HG02938 (cell line): ENCODE data around the gene ZNF33A.
"Not testable (repeated sequence)": the region's sequence is repeated elsewhere in the genome, so short reads cannot be mapped to it uniquely, and the experiment has no call there.

Experiments used
- ATAC-seq: cut with Tn5 transposase; IDR thresholded peaks from one replicate; pipeline ENCODE4 v1.9.1; 2021; ENCODE audit warnings: mild to moderate bottlenecking, moderate library complexity; ENCODE audit not compliant: unreplicated experiment

The ZNF33A gene

DNA sequence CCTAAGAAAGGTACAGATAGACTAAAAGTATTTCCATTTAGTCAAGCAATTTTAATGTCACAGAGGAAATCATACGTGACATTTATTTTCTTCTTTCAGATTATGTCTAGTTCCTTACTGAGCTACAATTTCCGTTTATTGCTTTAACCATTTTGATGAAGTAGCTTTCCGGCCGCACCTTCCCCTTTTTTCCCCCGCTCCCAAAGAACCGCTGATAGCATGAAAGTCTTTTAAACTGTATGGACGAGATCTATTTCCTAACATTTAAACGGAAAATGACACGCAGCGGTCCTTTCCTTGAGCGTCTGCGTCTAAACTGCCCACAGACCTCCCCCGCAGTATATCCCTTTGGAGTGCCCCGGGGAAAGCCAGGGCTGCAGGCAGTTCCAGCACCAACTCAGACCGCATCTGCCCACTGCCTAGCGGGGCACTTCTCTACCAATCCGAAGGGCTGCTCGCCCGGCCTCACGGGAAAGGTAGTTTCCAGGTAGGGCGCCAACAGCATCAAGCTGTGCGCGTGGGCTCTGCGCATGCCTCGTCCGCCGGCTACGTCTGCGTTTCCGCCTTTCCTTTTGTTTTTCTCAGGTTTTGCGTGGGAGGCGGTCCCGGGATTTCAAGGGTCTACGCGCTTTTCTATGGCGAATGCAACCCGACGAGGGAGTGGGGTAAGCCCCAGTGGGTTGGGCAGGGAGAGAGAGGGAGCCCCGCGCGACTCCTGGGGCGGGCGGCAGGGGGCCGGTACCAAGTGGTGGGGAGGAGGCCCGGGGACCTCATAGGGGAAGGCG lies at the start of gene ZNF33A:
TSS of gene ZNF33A (plus strand) at position 557 of the 785 bp plus-strand sequence. CDS start 1,667 bp downstream, outside the sequence.
- ATAC-seq = peak; percentile 80

GRCh38 chr10:37965006-37965405 lies 45.5 kb upstream of the ZNF33A start:
- no peak for ATAC-seq

DNA sequence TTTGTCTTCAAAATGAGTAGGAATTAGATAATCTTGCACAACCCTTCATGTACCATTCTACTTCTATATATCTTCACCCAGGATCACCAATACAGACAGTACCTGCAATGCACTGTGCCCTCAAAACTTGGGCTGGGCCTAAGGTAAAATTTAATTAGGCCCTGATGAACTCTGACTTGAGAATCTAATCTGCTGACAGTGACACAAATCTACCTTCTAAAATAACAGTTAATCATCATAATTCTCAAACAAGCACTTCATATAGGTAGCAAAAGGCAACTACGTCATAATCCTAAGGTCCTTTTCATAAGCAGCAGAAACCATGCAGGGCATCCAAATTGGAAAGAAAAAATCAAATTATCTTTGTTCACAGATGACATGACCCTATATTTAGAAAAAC lies 38.1 kb upstream of the ZNF33A start:
- ATAC-seq = no peak

GRCh38 chr10:37975401-37975991 lies 35.0 kb upstream of the ZNF33A start:
- ATAC-seq = no peak

DNA sequence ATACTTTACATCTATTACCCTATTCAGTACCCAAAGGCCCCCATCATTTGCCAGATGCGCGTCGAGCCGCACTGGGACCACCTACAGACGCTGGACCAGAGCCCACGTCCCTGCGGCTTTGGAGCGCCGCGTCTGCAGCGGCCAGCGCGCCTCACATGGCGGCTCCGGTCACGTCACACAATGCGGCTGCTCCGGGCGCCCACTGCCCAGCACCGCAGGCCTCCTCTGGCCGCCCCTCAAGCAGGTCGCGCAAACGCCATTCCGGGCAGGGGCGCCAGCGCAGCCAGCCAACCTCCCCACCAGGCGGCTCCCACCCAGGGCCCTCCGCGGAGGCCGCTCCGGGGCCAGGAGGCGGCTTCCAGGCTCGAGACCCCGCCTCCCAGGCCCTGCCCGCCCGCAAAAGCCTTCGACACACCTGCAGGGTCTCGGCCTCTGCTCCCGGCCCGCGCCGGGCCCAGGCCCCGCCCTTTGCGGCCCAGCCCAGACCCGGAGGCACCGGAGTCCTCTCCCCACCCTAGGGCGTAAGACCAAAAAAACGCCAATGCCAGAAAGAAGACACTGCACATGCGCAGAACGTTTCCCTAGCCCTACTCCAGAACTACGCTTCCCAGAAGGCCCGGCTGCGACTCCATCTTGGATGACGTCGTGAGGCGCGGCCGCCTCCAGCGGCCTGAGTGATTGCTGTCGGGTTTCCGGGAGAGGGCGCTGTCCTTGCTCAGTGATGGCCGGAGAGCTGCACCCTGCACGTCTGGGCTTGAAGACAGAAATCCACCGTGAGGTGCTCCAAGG lies 34.2 kb upstream of the ZNF33A start, which contains the start of gene ZNF25:
TSS of gene ZNF25 (minus strand) at position 557 of the 789 bp plus-strand sequence. CDS start 4,925 bp downstream, outside the sequence.
- ATAC-seq = peak; percentile 95

GRCh38 chr10:37976880-37977203 lies 33.6 kb upstream of the ZNF33A start:
- ATAC-seq = no peak

- no peak for ATAC-seq
Measured at GRCh38 chr10:37991655-37992054, 18.8 kb upstream of the ZNF33A start.

DNA sequence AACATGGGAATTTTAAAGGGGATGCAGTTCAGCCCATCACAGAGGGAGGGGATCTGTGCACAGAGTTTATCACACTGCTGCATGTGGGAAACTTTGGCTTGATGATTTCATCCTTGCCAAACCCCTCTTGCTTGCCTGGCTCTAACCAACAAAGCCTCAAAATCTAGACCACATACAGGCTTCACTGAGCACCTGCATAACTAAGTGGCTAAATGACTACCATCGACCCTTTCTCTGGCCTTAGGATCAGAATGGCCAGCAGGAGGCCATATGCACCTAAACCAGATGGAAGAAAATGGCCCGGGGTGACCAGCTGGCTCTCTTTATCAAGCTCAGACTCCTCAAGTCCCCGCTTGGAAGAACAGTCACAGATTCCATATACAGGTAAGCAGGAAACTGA lies 18.4 kb upstream of the ZNF33A start:
- no peak for ATAC-seq

DNA sequence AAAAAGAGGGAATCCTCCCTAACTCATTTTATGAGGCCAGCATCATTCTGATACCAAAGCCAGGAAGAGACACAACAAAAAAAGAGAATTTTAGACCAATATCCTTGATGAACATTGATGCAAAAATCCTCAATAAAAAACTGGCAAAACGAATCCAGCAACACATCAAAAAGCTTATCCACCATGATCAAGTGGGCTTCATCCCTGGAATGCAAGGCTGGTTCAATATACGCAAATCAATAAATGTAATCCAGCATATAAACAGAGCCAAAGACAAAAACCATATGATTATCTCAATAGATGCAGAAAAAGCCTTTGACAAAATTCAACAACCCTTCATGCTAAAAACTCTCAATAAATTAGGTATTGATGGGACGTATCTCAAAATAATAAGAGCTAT lies 11.6 kb upstream of the ZNF33A start:
- not testable (repeated sequence) for ATAC-seq

DNA sequence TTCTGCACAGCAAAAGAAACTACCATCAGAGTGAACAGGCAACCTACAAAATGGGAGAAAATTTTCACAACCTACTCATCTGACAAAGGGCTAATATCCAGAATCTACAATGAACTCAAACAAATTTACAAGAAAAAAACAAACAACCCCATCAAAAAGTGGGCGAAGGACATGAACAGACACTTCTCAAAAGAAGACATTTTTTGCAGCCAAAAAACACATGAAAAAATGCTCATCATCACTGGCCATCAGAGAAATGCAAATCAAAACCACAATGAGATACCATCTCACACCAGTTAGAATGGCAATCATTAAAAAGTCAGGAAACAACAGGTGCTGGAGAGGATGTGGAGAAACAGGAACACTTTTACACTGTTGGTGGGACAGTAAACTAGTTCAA lies 10.0 kb upstream of the ZNF33A start:
- not testable (repeated sequence) for ATAC-seq

- ATAC-seq = no peak
Measured at GRCh38 chr10:38003026-38003425, 7.4 kb upstream of the ZNF33A start.

GRCh38 chr10:38003588-38003987 lies 6.9 kb upstream of the ZNF33A start:
- no peak for ATAC-seq

- no peak for ATAC-seq
Measured at GRCh38 chr10:38007551-38007950, 2.9 kb upstream of the ZNF33A start.

GRCh38 chr10:38007991-38008390 lies 2.5 kb upstream of the ZNF33A start:
- ATAC-seq = no peak

GRCh38 chr10:38016354-38016753 lies 5.9 kb downstream of the ZNF33A start:
- no peak for ATAC-seq

GRCh38 chr10:38019124-38019523 lies 8.6 kb downstream of the ZNF33A start:
- ATAC-seq = not testable (repeated sequence)

GRCh38 chr10:38025283-38025682 lies 14.8 kb downstream of the ZNF33A start:
- ATAC-seq = peak; percentile 73

DNA sequence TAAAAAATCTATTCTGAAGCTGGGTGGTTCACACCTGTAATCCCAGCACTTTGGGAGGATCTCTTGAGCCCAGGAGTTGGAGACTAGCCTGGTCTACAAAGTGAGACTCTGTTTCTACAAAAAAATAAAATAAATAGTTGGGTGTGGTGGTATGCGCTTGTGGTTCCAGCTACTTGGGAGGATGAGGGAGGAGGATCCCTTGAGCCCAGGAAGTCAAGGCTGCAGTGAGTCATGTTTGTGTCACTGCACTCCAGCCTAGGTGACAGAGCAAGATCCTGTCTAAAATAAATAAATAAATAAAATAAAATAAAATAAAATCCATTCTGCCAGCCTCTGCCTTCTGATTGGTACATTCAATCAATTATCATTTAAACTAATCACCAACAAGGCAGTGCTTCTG lies 17.5 kb downstream of the ZNF33A start:
- no peak for ATAC-seq

DNA sequence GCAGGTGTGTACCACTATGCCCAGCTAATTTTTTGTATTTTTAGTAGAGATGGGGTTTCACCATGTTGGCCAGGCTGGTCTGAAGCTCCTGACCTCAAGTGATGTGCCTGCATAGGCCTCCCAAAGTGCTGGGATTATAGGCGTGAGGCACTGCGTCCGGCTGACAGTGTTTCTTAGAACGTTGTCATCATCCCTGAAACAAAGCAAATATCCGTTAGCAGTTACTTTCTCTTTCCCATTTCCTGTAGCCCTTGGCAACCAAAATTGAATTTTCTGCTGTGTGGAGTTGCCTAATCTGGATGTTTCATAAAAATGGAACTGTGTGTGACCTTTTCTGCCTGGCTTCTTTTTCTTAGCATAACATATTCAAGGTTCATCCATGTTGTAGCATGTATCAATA lies 22.4 kb downstream of the ZNF33A start:
- ATAC-seq = no peak

DNA sequence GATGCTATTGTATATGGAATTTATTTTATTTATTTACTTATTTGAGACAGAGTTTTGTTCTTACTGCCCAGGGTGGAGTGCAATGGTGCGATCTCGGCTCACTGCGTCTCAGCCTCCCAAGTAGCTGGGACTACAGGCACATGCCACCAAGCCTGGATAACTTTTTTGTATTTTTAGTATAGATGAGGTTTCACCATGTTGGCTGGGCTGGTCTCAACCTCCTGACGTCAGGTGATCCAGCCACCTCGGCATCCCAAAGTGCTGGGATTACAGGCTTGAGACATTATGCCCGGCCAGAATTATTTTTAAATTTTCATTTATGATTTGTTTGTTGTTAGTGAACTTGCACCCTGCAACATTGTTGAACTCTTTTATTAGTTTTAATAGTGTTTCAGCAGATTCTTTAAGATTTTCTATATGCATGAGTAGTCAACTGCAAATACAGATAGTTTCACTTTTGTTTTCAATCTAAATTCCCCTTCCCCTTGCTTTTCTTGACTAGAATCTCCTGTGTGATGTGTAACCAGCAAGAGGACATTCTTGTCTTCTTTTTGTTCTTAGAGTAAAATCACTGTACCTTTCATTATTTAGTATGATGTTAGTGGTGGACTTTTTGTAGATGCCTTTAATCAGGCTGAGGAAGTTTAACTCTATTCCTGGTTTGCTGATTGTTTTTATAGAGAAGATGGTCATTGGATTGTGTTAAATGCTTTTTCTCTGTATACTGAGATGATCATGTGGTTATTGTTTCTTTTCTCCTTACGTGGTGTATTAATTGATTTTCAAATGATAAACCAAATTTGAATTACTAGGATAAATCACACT lies 27.8 kb downstream of the ZNF33A start:
- peak; percentile 93 for ATAC-seq

DNA sequence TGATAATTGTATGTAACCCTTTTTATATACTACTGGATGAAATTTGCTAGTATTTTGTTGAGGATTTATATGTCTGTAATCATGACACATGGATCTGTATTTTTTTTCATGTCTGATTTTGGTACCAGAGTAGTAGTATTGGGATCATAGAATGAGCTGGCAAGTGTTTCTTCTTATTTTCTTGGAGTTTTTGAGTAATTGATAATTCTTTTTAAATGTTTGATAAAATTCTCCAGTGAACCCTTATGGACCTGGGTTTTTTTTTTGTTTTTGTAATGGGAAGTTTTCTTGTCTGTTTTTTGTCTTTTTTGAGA lies 28.4 kb downstream of the ZNF33A start:
- ATAC-seq = peak; percentile 11
